H1 (cell line): ENCODE measurements around the gene CCDC51. TPM values are rescaled to one million over a fixed set of nuclear protein-coding genes. Genes with fewer than 3 reads are reported as not detected.

ENCODE experiments used
- CTCF ChIA-PET: fragments of 300-600 bp; sonication (Branson Sonifier 250); formaldehyde crosslinking; loops from one replicate; lab custom pipeline; 2021; ENCODE audit not compliant: partially characterized antibody; lab: Charles Lee
- POLR2A ChIA-PET: fragments of 300-600 bp; sonication (Branson Sonifier 250); formaldehyde crosslinking; loops from one replicate; lab custom pipeline; 2021; ENCODE audit warnings: inconsistent platforms; ENCODE audit not compliant: partially characterized antibody; lab: Charles Lee
- DNase-seq, 2 experiments: peaks; one replicate each; pipeline versions ENCODE4 v3.0.0 to v3.0.0-alpha.2; 2010 to 2022; ENCODE audit warnings: low spot score in 2 of 2, low read depth in 1 of 2, mixed read lengths in 1 of 2
- FAIRE-seq: peaks from 2 replicates; lab custom pipeline; 2011; peaks lifted over from hg19 to GRCh38; lab: Jason Lieb, UNC
- H2AFZ ChIP-seq: 2 replicates; pipeline ENCODE4 v1.8.1; 2012; ENCODE audit warnings: low read length, inconsistent platforms
- H2AK5ac ChIP-seq: 2 replicates; pipeline ENCODE4 v1.6.1; 2013; ENCODE audit warnings: low read depth, low read length
- H2BK120ac ChIP-seq: replicated peaks from 2 replicates; pipeline ENCODE3; 2013; ENCODE audit warnings: low read depth, low read length, inconsistent platforms
- H2BK12ac ChIP-seq: 2 replicates; pipeline ENCODE4 v1.6.1; 2013; ENCODE audit warnings: low read depth, low read length
- H2BK15ac ChIP-seq: 2 replicates; pipeline ENCODE4 v1.6.1; 2013; ENCODE audit warnings: low read length
- H2BK20ac ChIP-seq: 2 replicates; pipeline ENCODE4 v1.6.1; 2013; ENCODE audit warnings: low read length
- H2BK5ac ChIP-seq: 2 replicates; pipeline ENCODE4 v1.6.1; 2013; ENCODE audit warnings: low read depth, low read length
- H3K14ac ChIP-seq: 2 replicates; pipeline ENCODE4 v1.6.1; 2013; ENCODE audit warnings: inconsistent platforms; ENCODE audit not compliant: insufficient read length
- H3K18ac ChIP-seq: 2 replicates; pipeline ENCODE4 v1.6.1; 2013; ENCODE audit warnings: low read length; ENCODE audit errors: extremely low read depth
- H3K23ac ChIP-seq: 2 replicates; pipeline ENCODE4 v1.6.1; 2013; ENCODE audit warnings: inconsistent platforms; ENCODE audit not compliant: insufficient read length
- H3K23me2 ChIP-seq: 2 replicates; pipeline ENCODE4 v1.6.1; 2013; ENCODE audit warnings: low read depth, low read length
- H3K27ac ChIP-seq: 2 replicates; pipeline ENCODE4 v1.6.1; 2011; ENCODE audit warnings: low read depth, low read length, inconsistent platforms
- H3K27me3 ChIP-seq, 4 experiments: replicated peaks in 1 of 4; 1 replicate in 1 of 4; 2 replicates in 3 of 4; pipeline versions ENCODE4 v1.6.1 to v1.8.1; 2011 to 2013; ENCODE audit warnings: low read length in 3 of 4, mild to moderate bottlenecking in 3 of 4, inconsistent platforms in 2 of 4, mixed read lengths in 2 of 4, moderate library complexity in 1 of 4; ENCODE audit not compliant: control insufficient read depth in 3 of 4, insufficient read depth in 3 of 4; ENCODE audit errors: extremely low read depth in 1 of 4
- H3K36me3 ChIP-seq, 4 experiments: 2 replicates each; pipeline versions ENCODE4 v1.6.1 to v1.8.1; 2011 to 2013; ENCODE audit warnings: mild to moderate bottlenecking in 4 of 4, low read length in 3 of 4, moderate library complexity in 2 of 4, control low read depth in 1 of 4, inconsistent platforms in 1 of 4; ENCODE audit not compliant: insufficient read depth in 4 of 4, control insufficient read depth in 2 of 4
- H3K4ac ChIP-seq: replicated peaks from 2 replicates; pipeline ENCODE3; 2013; ENCODE audit warnings: low read length, low read depth, mixed read lengths, inconsistent platforms; ENCODE audit not compliant: insufficient read length
- H3K4me1 ChIP-seq, 4 experiments: replicated peaks in 1 of 4; 1 replicate in 1 of 4; 2 replicates in 3 of 4; pipeline versions ENCODE4 v1.6.1 to v1.8.1; 2011 to 2013; ENCODE audit warnings: low read length in 3 of 4, inconsistent platforms in 2 of 4, mixed read lengths in 1 of 4; ENCODE audit not compliant: insufficient read depth in 4 of 4, control insufficient read depth in 3 of 4
- H3K4me2 ChIP-seq, 2 experiments: 2 replicates each; pipeline versions ENCODE4 v1.6.1 to v1.8.1; 2011 to 2013; ENCODE audit warnings: low read depth in 2 of 2, low read length in 2 of 2, control low read depth in 1 of 2, inconsistent platforms in 1 of 2, mild to moderate bottlenecking in 1 of 2; ENCODE audit not compliant: insufficient read depth in 1 of 2
- H3K4me3 ChIP-seq, 4 experiments: fragments of 200-600, 300-600 bp in 1 of 4; sonication (generic), shearing (Covaris generic), sonication (Bioruptor Twin) in 1 of 4; 2 replicates each; pipeline versions ENCODE4 v1.5.1 to v1.8.1; 2011 to 2016; ENCODE audit warnings: low read length in 4 of 4, low read depth in 3 of 4, control low read depth in 2 of 4, inconsistent platforms in 2 of 4, mild to moderate bottlenecking in 2 of 4, mixed read lengths in 1 of 4, moderate library complexity in 1 of 4; ENCODE audit not compliant: insufficient read depth in 2 of 4; ENCODE audit errors: extremely low read depth in 1 of 4
- H3K56ac ChIP-seq: replicated peaks from 2 replicates; pipeline ENCODE3; 2013; ENCODE audit warnings: low read depth, mild to moderate bottlenecking, mixed read lengths, low read length, inconsistent platforms; ENCODE audit not compliant: insufficient read length
- H3K79me1 ChIP-seq: 2 replicates; pipeline ENCODE4 v1.6.1; 2013; ENCODE audit warnings: low read depth, low read length, control low read depth
- H3K79me2 ChIP-seq, 2 experiments: 2 replicates each; pipeline versions ENCODE4 v1.6.1 to v1.8.1; 2012 to 2013; ENCODE audit warnings: low read length in 2 of 2, mild to moderate bottlenecking in 2 of 2, inconsistent platforms in 1 of 2; ENCODE audit not compliant: insufficient read depth in 2 of 2, control insufficient read depth in 1 of 2
- H3K9ac ChIP-seq, 4 experiments: replicated peaks in 1 of 4; 1 replicate in 1 of 4; 2 replicates in 3 of 4; pipeline versions ENCODE4 v1.6.1 to v1.8.1; 2011 to 2013; ENCODE audit warnings: low read depth in 3 of 4, low read length in 3 of 4, control low read depth in 2 of 4, mild to moderate bottlenecking in 2 of 4, moderate library complexity in 2 of 4, inconsistent platforms in 1 of 4; ENCODE audit errors: extremely low read depth in 1 of 4
- H3K9me3 ChIP-seq, 2 experiments: 2 replicates each; pipeline versions ENCODE4 v1.6.1 to v1.8.1; 2012 to 2013; ENCODE audit warnings: mild to moderate bottlenecking in 2 of 2, moderate library complexity in 2 of 2, control low read depth in 1 of 2, inconsistent platforms in 1 of 2, low read depth in 1 of 2, low read length in 1 of 2, mixed read lengths in 1 of 2; ENCODE audit not compliant: insufficient read depth in 2 of 2
- H4K20me1 ChIP-seq, 2 experiments: replicated peaks in 1 of 2; 2 replicates each; pipeline versions ENCODE3 to v1.8.1; 2011 to 2013; ENCODE audit warnings: inconsistent platforms in 2 of 2, low read length in 2 of 2, mild to moderate bottlenecking in 1 of 2; ENCODE audit not compliant: insufficient read depth in 2 of 2, control insufficient read depth in 1 of 2
- H4K5ac ChIP-seq: 2 replicates; pipeline ENCODE4 v1.6.1; 2013; ENCODE audit warnings: low read length, low read depth, mixed read lengths, inconsistent platforms; ENCODE audit not compliant: insufficient read length
- H4K8ac ChIP-seq: 2 replicates; pipeline ENCODE4 v1.8.0; 2013; ENCODE audit warnings: mild to moderate bottlenecking, moderate library complexity, low read length, inconsistent platforms; ENCODE audit not compliant: insufficient read depth; ENCODE audit errors: extremely low read depth
- H4K91ac ChIP-seq: replicated peaks from 2 replicates; pipeline ENCODE3; 2013; ENCODE audit warnings: low read length, mixed read lengths, inconsistent platforms; ENCODE audit not compliant: insufficient read length
- ASH2L ChIP-seq: fragments of 200-600, 300-600 bp; sonication (generic); IDR thresholded peaks from one replicate; pipeline ENCODE4 v1.7.1; 2017; ENCODE audit warnings: low read length
- BRCA1 ChIP-seq: IDR thresholded peaks from 2 replicates; pipeline ENCODE4 v1.6.1; 2012; ENCODE audit warnings: low read depth, low read length, improper control_type of control experiment
- CEBPB ChIP-seq: IDR thresholded peaks from 2 replicates; pipeline ENCODE4 v1.6.1; 2012; ENCODE audit warnings: low read depth, low read length
- CHD1 ChIP-seq: IDR thresholded peaks from 2 replicates; pipeline ENCODE4 v1.6.1; 2012; ENCODE audit warnings: low read depth, low read length, improper control_type of control experiment
- CREB1 ChIP-seq: IDR thresholded peaks from 2 replicates; pipeline ENCODE4 v1.6.1; 2012; ENCODE audit warnings: inconsistent platforms
- NRF1 ChIP-seq: IDR thresholded peaks from 2 replicates; pipeline ENCODE4 v1.6.1; 2011; ENCODE audit warnings: mild to moderate bottlenecking, low read depth, low read length, improper control_type of control experiment
- PHF8 ChIP-seq: fragments of 200-600 bp; sonication (generic); conservative IDR thresholded peaks from 2 replicates; pipeline ENCODE4 v1.7.1; 2012; ENCODE audit warnings: low read depth, mild to moderate bottlenecking, inconsistent platforms, low read length, moderate library complexity
- RBBP5 ChIP-seq: IDR thresholded peaks from 2 replicates; pipeline ENCODE4 v1.7.1; 2012; ENCODE audit warnings: low read depth, mild to moderate bottlenecking, inconsistent platforms, low read length, moderate library complexity, borderline replicate concordance
- RFX5 ChIP-seq: IDR thresholded peaks from 2 replicates; pipeline ENCODE4 v1.6.1; 2011; ENCODE audit warnings: low read depth, low read length, improper control_type of control experiment, borderline replicate concordance
- SIRT6 ChIP-seq: IDR thresholded peaks from one replicate; pipeline ENCODE4 v1.7.1; 2012; ENCODE audit warnings: low read length, inconsistent platforms
- TEAD4 ChIP-seq: IDR thresholded peaks from 2 replicates; pipeline ENCODE4 v1.6.1; 2012; ENCODE audit warnings: low read depth, low read length, inconsistent platforms, mixed read lengths
- YY1 ChIP-seq: IDR thresholded peaks from 2 replicates; pipeline ENCODE4 v1.6.1; 2011; ENCODE audit warnings: low read depth, mild to moderate bottlenecking, low read length
- ZNF274 ChIP-seq: IDR thresholded peaks from 2 replicates; pipeline ENCODE4 v1.7.0; 2012; ENCODE audit warnings: low read length, borderline replicate concordance; ENCODE audit errors: extremely low read depth
- WGBS, 2 experiments: shearing (Covaris generic) in 1 of 2; methylation state at CpG; one replicate each; pipeline versions ENCODE4 v1.1.6 to v1.1.7; 2013 to 2015; ENCODE audit warnings: low lambda C conversion rate in 2 of 2, mixed read lengths in 2 of 2, inconsistent platforms in 1 of 2, low coverage in 1 of 2, missing lambda C conversion rate in 1 of 2; ENCODE audit not compliant: insufficient replicate concordance in 2 of 2, insufficient coverage in 1 of 2, insufficient read length in 1 of 2; ENCODE audit errors: extremely low coverage in 1 of 2, missing lambda C conversion rate in 1 of 2; 5-methylcytosine and 5-hydroxymethylcytosine counted together
- polyA plus RNA-seq, 7 experiments: library from polyadenylated mRNA; depleted of rRNA in 3 of 7; stranded (reverse) in 5 of 7; unstranded in 2 of 7; fragments of >200 nt in 5 of 7; fragments of 200-250 nt in 2 of 7; gene quantifications; 1 replicate in 5 of 7; 2 replicates in 1 of 7; 4 replicates in 1 of 7; pipeline versions ENCODE4 v1.2.1 to v1.2.3, GENCODE V29; 2011 to 2013; ENCODE audit warnings: missing spikeins in 2 of 7, mixed read lengths in 2 of 7
- total RNA-seq: library from RNA; stranded (reverse); fragmentation: NEBNext Ultra II Directional; extraction: Animal tissue kit (Norgen Biotek cat#: 25700); gene quantifications from 2 replicates; pipeline ENCODE4 v1.2.1, GENCODE V29; 2021

CCDC51 gene
- total and polyA plus RNA-seq, 2 of the 8 experiments (the other 6 are each of a cell fraction or from before 2014, with no cell fraction given): 21.3 to 21.4 TPM

- POLR2A ChIA-PET: interaction anchor here (0.6 to 4.0 kb wide), 13 partner anchors 9 to 230 kb away, joined by 3 to 14 read pairs (median 4); partner anchors contain the start of gene PLXNB1
- no peaks in the 10 kb centered on the region for H3K9me3 ChIP-seq
- 0 out of 2 replicates have a peak overlapping the region, but pooled peaks have one; percentile 7 for H3K27ac ChIP-seq
- peaks cover 10% of the 10 kb centered on the region for H3K79me1 ChIP-seq
- no peak overlapping the region for H2AK5ac ChIP-seq
- H3K79me2 ChIP-seq: peaks cover 0 to 23% of the 10 kb centered on the region in 2 experiments; a peak in 2 of 4 replicates
- H3K4me1 ChIP-seq: peaks cover 0 to 28% (median 21%) of the 10 kb centered on the region in 4 experiments; a peak in 6 of 7 replicates
- no peak overlapping the region for H4K91ac ChIP-seq
- no peak for DNase-seq
- no peak overlapping the region; the same call in 1 of the 2 replicates for H2BK5ac ChIP-seq
- H3K56ac ChIP-seq: no peak overlapping the region
- no peak overlapping the region for H3K18ac ChIP-seq
- no peak overlapping the region for H3K9ac ChIP-seq
- no peak overlapping the region for H3K14ac ChIP-seq
- H2BK20ac ChIP-seq: no peak overlapping the region
- H3K23me2 ChIP-seq: peaks cover 6% of the 10 kb centered on the region
- H4K20me1 ChIP-seq: peaks cover 3 to 4% of the 10 kb centered on the region in 2 experiments
- CTCF ChIA-PET: interaction anchor here (0.7 to 21.5 kb wide), 8 partner anchors 10 to 337 kb away, joined by 3 to 251 read pairs (median 3); partner anchors contain the start of genes PFKFB4 and SHISA5
- no peak overlapping the region for H2AFZ ChIP-seq
- no peak overlapping the region for H3K4me2 ChIP-seq
- H3K4me3 ChIP-seq: no peak overlapping the region
- H3K27me3 ChIP-seq: no peaks in the 10 kb centered on the region
- peaks cover 7 to 35% (median 14%) of the 10 kb centered on the region in 4 experiments for H3K36me3 ChIP-seq
- H4K8ac ChIP-seq: no peak overlapping the region; the same call in 1 of the 2 replicates
- H3K4ac ChIP-seq: peak overlapping the region; percentile 24
- H3K23ac ChIP-seq: no peak overlapping the region
- no peak overlapping the region for H2BK15ac ChIP-seq
- FAIRE-seq: no peak
- no peak overlapping the region for H2BK12ac ChIP-seq
- H4K5ac ChIP-seq: no peak overlapping the region
- no peak overlapping the region for H2BK120ac ChIP-seq
- 95% methylated on average over 29 of the region's 29 CpGs; no CpG with 5 or more reads in 1 of the 2 experiments for WGBS, 2 experiments
- TF ChIP-seq SIRT6 (no peak), YY1 (no peak), CEBPB (no peak), RFX5 (no peak), CREB1 (no peak), BRCA1 (no peak), RBBP5 (no peak), CHD1 (no peak), ZNF274 (no peak), NRF1 (no peak), PHF8 (no peak), TEAD4 (no peak), ASH2L (no peak)
Observed at GRCh38 chr3:48469046-48469915, 29.4 kb upstream of the CCDC51 start.
